ENCODE results near the gene MBD6. TPM values are rescaled to one million over a fixed set of nuclear protein-coding genes. Genes with fewer than 3 reads are reported as not detected.
A peak's percentile ranks its signal among the peaks of the same experiment; 100 is the strongest.

Gene MBD6
- total RNA-seq, 1 experiment from 2014 or later, result 60.1 TPM

DNA sequence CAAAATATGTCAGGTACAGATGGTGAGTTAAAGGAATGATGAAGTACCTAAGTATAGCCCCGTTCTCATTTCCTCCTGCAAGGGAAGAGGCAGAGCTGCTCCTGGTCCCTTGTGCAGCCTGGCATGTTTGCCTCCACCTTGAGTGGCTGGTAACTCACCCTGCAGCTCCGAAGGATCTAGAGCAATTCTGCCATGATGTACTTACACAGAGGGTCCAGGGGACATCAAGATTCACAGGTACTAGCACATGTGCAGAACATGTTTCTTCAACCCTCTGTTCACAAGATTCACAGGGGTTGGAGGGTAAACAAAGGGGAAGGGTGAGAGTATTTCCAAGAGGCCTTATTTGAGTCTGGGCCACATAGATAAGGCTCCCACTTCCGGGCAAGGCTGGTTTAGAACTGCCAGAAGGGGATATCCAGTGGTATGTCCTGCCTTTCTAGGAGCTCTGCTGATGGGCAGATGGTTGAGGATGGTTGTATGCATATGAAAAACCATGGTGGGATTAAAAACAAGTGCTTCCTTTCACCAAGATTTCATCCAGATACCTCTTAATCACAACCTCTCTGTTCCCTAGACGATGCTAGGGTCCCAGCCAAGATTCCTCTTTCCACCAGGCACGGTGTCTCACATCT, 16.6 kb downstream of the MBD6 start:
- no peak overlapping the region for H3K4me3 ChIP-seq
- no peak for DNase-seq
- H3K4me1 ChIP-seq, result no peaks in the 10 kb centered on the region
- no peaks in the 10 kb centered on the region for H3K9me3 ChIP-seq (replicated peaks)
- H3K27me3 ChIP-seq, result peaks cover 65% of the 10 kb centered on the region
- H3K27ac ChIP-seq, result no peak overlapping the region
- H3K36me3 ChIP-seq, result no peaks in the 10 kb centered on the region

- Histone ChIP-seq H3K36me3 (no peaks in the 10 kb centered on the region), H3K27ac (no peak overlapping the region), H3K4me3 (no peak overlapping the region), H3K4me1 (no peaks in the 10 kb centered on the region), H3K27me3 (peaks cover 57% of the 10 kb centered on the region), H3K9me3 (replicated peaks) (no peaks in the 10 kb centered on the region)
- DNase-seq, result no peak
These were observed 18.4 kb downstream of the MBD6 start for GRCh38 chr12:57541001-57541400.

DNA sequence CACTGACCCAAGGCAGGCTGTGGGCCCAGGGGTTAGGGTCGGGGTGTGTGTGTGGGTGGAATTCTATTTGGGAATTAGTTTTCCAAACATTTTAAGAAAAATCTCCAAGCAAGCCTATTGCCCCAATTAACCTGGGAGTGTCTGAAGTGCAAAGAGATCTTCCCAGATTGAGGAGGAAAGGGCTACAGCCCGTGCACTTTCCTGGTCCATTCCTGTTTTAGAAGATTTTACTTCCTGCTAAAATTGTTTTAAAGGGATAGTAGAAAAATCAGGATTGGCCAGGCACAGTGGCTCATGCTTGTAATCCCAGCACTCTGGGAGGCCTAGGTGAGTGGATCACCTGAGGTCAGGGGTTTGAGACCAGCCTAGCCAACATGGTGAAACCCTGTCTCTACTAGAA, 19.1 kb downstream of the MBD6 start:
- Histone ChIP-seq H3K4me3 (no peak overlapping the region), H3K9me3 (replicated peaks) (no peaks in the 10 kb centered on the region), H3K27ac (no peak overlapping the region), H3K27me3 (peaks cover 50% of the 10 kb centered on the region), H3K4me1 (no peaks in the 10 kb centered on the region), H3K36me3 (no peaks in the 10 kb centered on the region)
- DNase-seq, result no peak

- no peaks in the 10 kb centered on the region for H3K4me1 ChIP-seq
- no peak overlapping the region for H3K27ac ChIP-seq
- peaks cover 37% of the 10 kb centered on the region for H3K27me3 ChIP-seq
- no peaks in the 10 kb centered on the region for H3K9me3 ChIP-seq (replicated peaks)
- no peaks in the 10 kb centered on the region for H3K36me3 ChIP-seq
- no peak for DNase-seq
- no peak overlapping the region for H3K4me3 ChIP-seq
These were observed 21.0 kb downstream of the MBD6 start for GRCh38 chr12:57543581-57543980.

DNA sequence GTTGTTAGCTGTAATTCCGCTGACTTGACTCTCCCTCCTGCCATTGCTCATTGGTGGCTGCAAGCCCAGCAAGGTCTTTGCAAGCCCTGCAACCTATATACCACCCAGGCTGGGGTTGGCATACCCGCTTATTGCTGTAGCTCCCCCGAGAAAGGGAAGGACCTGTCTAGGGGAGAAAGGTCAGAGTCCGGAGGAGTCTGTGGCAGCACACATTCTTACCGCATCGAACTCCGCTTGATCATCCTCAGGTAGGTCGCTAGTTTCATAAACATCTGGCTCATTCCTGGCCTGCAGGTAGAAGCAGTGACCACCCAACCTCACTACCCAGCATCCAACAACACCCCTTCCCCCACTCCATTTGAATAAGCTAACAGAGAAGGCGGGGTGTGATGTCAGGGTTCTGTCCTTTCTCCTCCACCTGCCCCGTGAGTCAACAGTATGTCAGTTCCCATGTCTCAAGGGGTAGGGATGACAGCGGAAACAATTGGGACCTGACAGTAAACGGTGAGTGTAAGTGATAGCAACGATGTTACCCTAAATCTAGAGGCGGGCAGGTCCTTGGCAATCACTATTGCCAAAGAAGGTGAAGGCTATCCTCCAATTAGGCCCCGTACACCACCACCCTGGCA, 23.3 kb downstream of the MBD6 start:
- H3K27ac ChIP-seq, result no peak overlapping the region
- H3K4me1 ChIP-seq, result no peaks in the 10 kb centered on the region
- peaks cover 19% of the 10 kb centered on the region for H3K27me3 ChIP-seq
- DNase-seq, result no peak
- H3K9me3 ChIP-seq (replicated peaks), result no peaks in the 10 kb centered on the region
- no peaks in the 10 kb centered on the region for H3K36me3 ChIP-seq
- H3K4me3 ChIP-seq, result peak overlapping the region; percentile 70

DNA sequence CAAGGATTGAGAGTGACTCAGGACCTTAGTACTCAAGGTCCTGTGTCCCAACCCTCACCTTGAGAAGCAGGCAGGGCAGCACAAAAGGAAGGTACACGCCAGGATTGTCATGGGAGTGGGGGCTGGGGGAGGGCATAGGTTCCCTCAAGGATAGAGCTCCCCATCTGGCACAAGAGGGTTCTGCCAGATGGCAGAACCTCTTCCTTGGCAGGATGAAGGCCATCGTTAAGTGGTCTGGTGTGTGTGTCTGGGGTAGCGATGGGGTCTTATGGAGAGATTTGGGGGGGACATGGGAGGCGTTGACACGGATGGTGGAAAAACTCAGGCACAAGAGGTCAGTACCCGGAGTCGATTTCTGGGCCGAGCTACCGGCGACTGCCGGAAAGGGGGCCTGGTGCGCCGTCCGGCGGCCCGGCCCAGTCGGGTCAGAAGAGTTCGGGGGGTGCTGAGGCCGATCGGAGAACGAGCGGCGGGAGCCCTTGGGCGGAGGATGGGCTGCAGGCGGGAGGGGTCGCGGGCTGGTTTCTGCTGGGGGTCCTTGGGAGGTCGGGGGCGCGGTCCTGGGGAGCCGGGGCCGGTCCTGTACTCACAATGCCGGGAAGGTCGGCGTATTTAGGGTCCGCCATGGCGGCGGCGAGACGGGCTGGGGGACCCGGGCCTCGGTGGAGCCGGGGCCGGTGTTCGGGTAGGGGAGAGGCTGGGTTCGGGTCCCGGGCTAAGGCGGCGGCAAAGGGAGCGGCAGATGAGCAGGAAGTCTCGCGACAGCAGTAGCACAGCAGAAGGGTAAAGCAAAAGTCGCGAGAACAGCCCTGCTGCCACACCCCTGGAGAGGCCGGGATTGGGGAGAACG, 24.0 kb downstream of the MBD6 start, which contains the start of gene DCTN2:
TSS of gene DCTN2 (minus strand) at position 755 of the 850 bp plus-strand sequence. CDS start at position 626, 129 bp downstream.
- Histone ChIP-seq H3K36me3 (no peaks in the 10 kb centered on the region), H3K4me3 (peak within 1 kb of the TSS; percentile 70), H3K9me3 (replicated peaks) (no peaks in the 10 kb centered on the region), H3K27me3 (peaks cover 17% of the 10 kb centered on the region), H3K27ac (peak within 1 kb of the TSS; percentile 50), H3K4me1 (no peaks in the 10 kb centered on the region)
- DNase-seq, result peak; percentile 97 to 98

DNA sequence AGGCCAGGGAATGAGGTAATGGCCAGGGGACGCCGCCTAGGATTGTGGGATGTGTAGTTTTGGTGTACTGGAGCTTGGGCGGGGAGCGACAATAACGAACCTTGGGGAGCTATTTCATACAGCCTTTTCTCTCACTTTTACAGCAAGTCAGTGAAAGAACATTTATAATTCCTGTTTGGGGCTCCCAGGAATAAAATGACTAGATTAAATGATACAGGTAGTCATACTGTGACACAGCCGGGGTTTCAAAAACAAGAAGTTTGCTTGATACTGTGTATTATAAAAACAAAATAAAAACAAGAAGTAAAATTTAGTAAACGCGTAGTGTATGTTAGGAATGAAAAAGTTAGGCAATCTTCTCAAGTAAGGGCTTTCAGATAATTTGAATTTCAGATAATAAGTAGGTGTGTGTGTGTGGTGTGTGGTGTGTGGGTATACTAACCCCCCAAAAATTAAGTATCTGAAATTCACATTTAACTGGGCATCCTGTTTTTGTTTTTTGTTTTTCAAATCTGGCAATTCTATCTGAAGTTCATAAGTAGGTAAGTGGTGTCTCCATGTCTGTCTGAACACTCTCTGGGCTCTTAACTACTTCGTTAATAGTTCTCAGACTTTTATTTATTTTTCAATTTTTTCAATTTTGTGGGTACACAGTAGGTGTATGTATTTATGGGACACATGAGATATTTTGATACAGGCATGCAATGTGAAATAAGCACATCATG, 24.8 kb downstream of the MBD6 start:
- Histone ChIP-seq H3K4me1 (no peaks in the 10 kb centered on the region), H3K27ac (no peak overlapping the region), H3K27me3 (peaks cover 20% of the 10 kb centered on the region; the same call in 1 of the 2 replicates), H3K9me3 (replicated peaks) (no peaks in the 10 kb centered on the region), H3K36me3 (no peaks in the 10 kb centered on the region), H3K4me3 (peak overlapping the region; percentile 70)
- DNase-seq, result no peak

GRCh38 chr12:57548013-57548315, 25.3 kb downstream of the MBD6 start:
- no peak for DNase-seq

DNA sequence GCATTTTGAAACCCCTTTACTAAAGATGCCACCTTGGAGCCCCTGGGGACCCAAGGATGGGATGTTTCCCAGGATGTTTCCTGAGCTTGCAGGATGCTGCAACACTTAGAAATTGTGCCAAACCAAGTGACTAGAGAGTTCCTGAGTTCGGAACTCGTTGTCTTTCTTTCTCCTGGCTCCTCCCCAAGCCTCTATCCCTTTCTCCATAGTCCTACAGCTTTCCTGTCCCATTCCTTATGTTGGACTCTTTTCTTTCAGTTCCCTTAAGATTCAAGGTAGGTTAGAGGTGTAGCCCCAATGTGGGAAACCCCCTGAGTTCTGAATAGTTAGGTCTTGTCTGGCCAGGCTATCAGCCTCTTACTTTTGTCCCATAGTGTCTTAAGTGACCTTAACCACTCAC, 25.9 kb downstream of the MBD6 start:
- no peak for DNase-seq
- Histone ChIP-seq H3K27me3 (peaks cover 23% of the 10 kb centered on the region; the same call in 1 of the 2 replicates), H3K9me3 (replicated peaks) (no peaks in the 10 kb centered on the region), H3K4me1 (no peaks in the 10 kb centered on the region), H3K27ac (no peak overlapping the region), H3K4me3 (no peak overlapping the region), H3K36me3 (no peaks in the 10 kb centered on the region)

More at GRCh38 chr12:57548013-57548315, 25.3 kb downstream of the MBD6 start:
- no peak overlapping the region for H3K4me3 ChIP-seq
- no peaks in the 10 kb centered on the region for H3K4me1 ChIP-seq
- H3K27ac ChIP-seq, result no peak overlapping the region
- H3K36me3 ChIP-seq, result no peaks in the 10 kb centered on the region
- no peaks in the 10 kb centered on the region for H3K9me3 ChIP-seq (replicated peaks)
- H3K27me3 ChIP-seq, result peaks cover 18% of the 10 kb centered on the region; the same call in 1 of the 2 replicates

DNA sequence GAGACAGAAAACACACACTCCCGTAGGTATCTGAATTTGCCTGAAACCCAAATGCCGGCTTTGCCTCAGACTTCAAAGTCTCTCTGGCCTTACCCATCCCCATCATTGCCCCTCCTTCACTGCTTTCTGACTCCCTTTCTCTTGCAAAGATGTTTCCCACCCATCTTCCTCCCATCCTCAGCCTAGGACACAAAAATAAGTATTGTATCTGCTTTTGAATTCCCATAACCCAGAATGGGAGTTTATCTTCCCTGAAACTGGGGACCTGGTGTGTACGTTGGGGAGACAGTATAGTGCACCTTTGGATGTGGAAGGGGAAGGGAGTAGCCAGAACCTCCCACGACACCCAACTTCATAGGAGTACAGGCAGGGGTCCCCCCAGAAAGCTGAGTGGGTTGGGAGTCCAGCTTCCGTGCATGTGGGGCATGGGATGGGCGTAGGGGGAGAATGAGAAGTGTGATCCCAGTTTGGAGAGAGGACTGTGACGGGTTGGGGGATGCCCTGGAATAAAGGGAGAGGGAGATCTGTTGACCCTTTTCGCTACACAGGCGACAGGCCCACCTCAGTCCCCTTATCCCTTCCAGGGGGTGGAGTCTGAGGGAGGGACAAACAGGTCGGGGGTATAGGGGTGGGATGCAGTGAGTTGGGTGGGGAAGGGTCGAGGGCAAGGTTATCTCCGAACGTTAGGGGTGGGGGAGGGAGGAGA, 26.7 kb downstream of the MBD6 start:
- H3K9me3 ChIP-seq (replicated peaks), result no peaks in the 10 kb centered on the region
- H3K4me1 ChIP-seq, result no peaks in the 10 kb centered on the region
- H3K27me3 ChIP-seq, result peaks cover 31% of the 10 kb centered on the region
- DNase-seq, result no peak
- H3K27ac ChIP-seq, result no peak overlapping the region
- no peaks in the 10 kb centered on the region for H3K36me3 ChIP-seq
- H3K4me3 ChIP-seq, result peak overlapping the region; percentile 38

- no peak for DNase-seq
- no peaks in the 10 kb centered on the region for H3K9me3 ChIP-seq (replicated peaks)
- no peaks in the 10 kb centered on the region for H3K4me1 ChIP-seq
- peak within 1 kb of the TSS; percentile 38 for H3K4me3 ChIP-seq
- peaks cover 34% of the 10 kb centered on the region for H3K27me3 ChIP-seq
- H3K27ac ChIP-seq, result no peak within 1 kb of the TSS
- no peaks in the 10 kb centered on the region for H3K36me3 ChIP-seq
These were observed 27.5 kb downstream of the MBD6 start, which contains the start of gene KIF5A for GRCh38 chr12:57549909-57550640. TSS of gene KIF5A (plus strand) at chr12:57550044. CDS start at chr12:57550272, 228 bp downstream.

- Histone ChIP-seq H3K4me1 (no peaks in the 10 kb centered on the region), H3K27me3 (peaks cover 34% of the 10 kb centered on the region), H3K27ac (no peak overlapping the region), H3K9me3 (replicated peaks) (no peaks in the 10 kb centered on the region), H3K4me3 (no peak overlapping the region), H3K36me3 (no peaks in the 10 kb centered on the region)
- no peak for DNase-seq
These were observed 28.3 kb downstream of the MBD6 start for GRCh38 chr12:57550641-57551549.
